HG03575 (cell line): Measurements from ENCODE around the gene CFDP1.

Experiments
- ATAC-seq: cut with Tn5 transposase; IDR thresholded peaks from one replicate; pipeline ENCODE4 v1.9.1; 2021; ENCODE audit not compliant: unreplicated experiment, insufficient number of reproducible peaks, low FRiP score; ENCODE audit errors: extremely low read depth

The CFDP1 gene

GRCh38 chr16:75263291-75263962 lies 169.9 kb downstream of the CFDP1 start:
- no peak for ATAC-seq

- ATAC-seq: no peak
These were observed 170.5 kb downstream of the CFDP1 start for GRCh38 chr16:75262800-75263127.

GRCh38 chr16:75262104-75262799 lies 171.1 kb downstream of the CFDP1 start:
- ATAC-seq: no peak

- ATAC-seq: no peak
These were observed 171.7 kb downstream of the CFDP1 start for GRCh38 chr16:75261590-75262078.

- ATAC-seq: no peak
These were observed 172.3 kb downstream of the CFDP1 start for GRCh38 chr16:75260851-75261589.

- ATAC-seq: no peak
These were observed 174.5 kb downstream of the CFDP1 start for GRCh38 chr16:75258807-75259141.

- no peak for ATAC-seq
These were observed 175.2 kb downstream of the CFDP1 start for GRCh38 chr16:75257886-75258806.

- ATAC-seq: no peak
These were observed 176.5 kb downstream of the CFDP1 start for GRCh38 chr16:75256696-75257343.

GRCh38 chr16:75256059-75256571 lies 177.2 kb downstream of the CFDP1 start:
- no peak for ATAC-seq

GRCh38 chr16:75254359-75254837 lies 178.9 kb downstream of the CFDP1 start:
- no peak for ATAC-seq

GRCh38 chr16:75252946-75253911 lies 180.1 kb downstream of the CFDP1 start:
- no peak for ATAC-seq

GRCh38 chr16:75252049-75252864 lies 181.0 kb downstream of the CFDP1 start:
- ATAC-seq: no peak

- ATAC-seq: no peak
These were observed 181.8 kb downstream of the CFDP1 start, which contains the start of gene BCAR1 for GRCh38 chr16:75251280-75252048. TSS of gene BCAR1 (minus strand) at chr16:75251624. CDS start at chr16:75251482, 142 bp downstream.

- ATAC-seq: no peak
These were observed 182.5 kb downstream of the CFDP1 start for GRCh38 chr16:75250809-75251279.

- ATAC-seq: no peak
These were observed 183.1 kb downstream of the CFDP1 start for GRCh38 chr16:75250089-75250808.
